DMS53 treated with DMSO at 0.1 percent for 48 hours (cell line): ENCODE data around the gene LIN7B.
"Not testable (repeated sequence)": the region's sequence is repeated elsewhere in the genome, so short reads cannot be mapped to it uniquely, and the experiment has no call there.

ENCODE experiments used
- DNase-seq: peaks from one replicate; lab custom pipeline; 2025; ENCODE audit not compliant: unreplicated experiment; lab: John Stamatoyannopoulos, UW

Gene LIN7B

GRCh38 chr19:49118565-49119410, 4.6 kb downstream of the LIN7B start, which contains the start of gene C19orf73:
TSS of gene C19orf73 (minus strand) at chr19:49119143. CDS start at chr19:49119022, 121 bp downstream.
- DNase-seq = peak; percentile 84

- no peak for DNase-seq
These were observed 5.5 kb downstream of the LIN7B start, which contains the start of gene PPFIA3 for GRCh38 chr19:49119411-49120324. TSS of gene PPFIA3 (plus strand) at chr19:49119544. CDS start at chr19:49127874, 8,330 bp downstream.

- no peak for DNase-seq
These were observed 6.1 kb downstream of the LIN7B start for GRCh38 chr19:49120325-49120683.

- DNase-seq = no peak
These were observed 6.7 kb downstream of the LIN7B start for GRCh38 chr19:49120868-49121267.

- not testable (repeated sequence) for DNase-seq
These were observed 7.7 kb downstream of the LIN7B start for GRCh38 chr19:49121841-49122240.

- not testable (repeated sequence) for DNase-seq
These were observed 9.1 kb downstream of the LIN7B start for GRCh38 chr19:49123285-49123684.

GRCh38 chr19:49125025-49125731, 11.0 kb downstream of the LIN7B start:
- DNase-seq = no peak

- DNase-seq = no peak
These were observed 12.4 kb downstream of the LIN7B start for GRCh38 chr19:49126575-49126974.

- DNase-seq = not testable (repeated sequence)
These were observed 13.1 kb downstream of the LIN7B start for GRCh38 chr19:49127225-49127624.

GRCh38 chr19:49127674-49128544, 13.7 kb downstream of the LIN7B start:
- peak; percentile 94 for DNase-seq

GRCh38 chr19:49128545-49129237, 14.5 kb downstream of the LIN7B start:
- no peak for DNase-seq

- DNase-seq = no peak
These were observed 15.0 kb downstream of the LIN7B start for GRCh38 chr19:49129238-49129583.

- no peak for DNase-seq
These were observed 16.2 kb downstream of the LIN7B start for GRCh38 chr19:49130325-49130724.

GRCh38 chr19:49132974-49133609, 18.9 kb downstream of the LIN7B start:
- no peak for DNase-seq

GRCh38 chr19:49133621-49134454, 19.7 kb downstream of the LIN7B start:
- DNase-seq = no peak

- no peak for DNase-seq
These were observed 21.5 kb downstream of the LIN7B start for GRCh38 chr19:49135686-49136085.

- no peak for DNase-seq
These were observed 22.6 kb downstream of the LIN7B start for GRCh38 chr19:49136771-49137171.

GRCh38 chr19:49140951-49141350, 26.8 kb downstream of the LIN7B start:
- DNase-seq = no peak
